SU-DHL-6 (cell line): ENCODE results near the gene ABR.

Experiments
- H2AFZ ChIP-seq: fragments of 200-600 bp; sonication (generic); 2 replicates; pipeline ENCODE4 v1.6.1; 2014; ENCODE audit warnings: low read depth, mild to moderate bottlenecking, moderate library complexity, mixed read lengths, antibody characterized with exemption, low read length; ENCODE audit not compliant: severe bottlenecking
- H3F3A ChIP-seq: fragments of 200-600 bp; shearing (Covaris generic); 2 replicates; pipeline ENCODE4 v1.6.0; 2016; ENCODE audit warnings: antibody characterized with exemption, mild to moderate bottlenecking; ENCODE audit not compliant: insufficient read depth
- H3K27ac ChIP-seq: fragments of 200-600 bp; sonication (generic); 2 replicates; pipeline ENCODE4 v1.5.1; 2016; ENCODE audit warnings: low read depth, mild to moderate bottlenecking, low read length, moderate library complexity, mixed read lengths
- H3K27me3 ChIP-seq: fragments of 200-600 bp; sonication (generic), shearing (Covaris generic); 2 replicates; pipeline ENCODE4 v1.6.0; 2014; ENCODE audit warnings: mild to moderate bottlenecking, low read length
- H3K36me3 ChIP-seq: fragments of 200-600 bp; sonication (generic); 2 replicates; pipeline ENCODE4 v1.6.1; 2014; ENCODE audit warnings: mild to moderate bottlenecking, low read length, mixed read lengths
- H3K4me2 ChIP-seq: fragments of 300-600, 200-600 bp; shearing (Covaris generic), sonication (generic); 2 replicates; pipeline ENCODE4 v1.6.0; 2014; ENCODE audit warnings: low read length, low read depth, mild to moderate bottlenecking; ENCODE audit not compliant: poor library complexity, severe bottlenecking
- H3K4me3 ChIP-seq: fragments of 200-600 bp; sonication (generic); 2 replicates; pipeline ENCODE4 v1.5.1; 2014; ENCODE audit warnings: antibody characterized with exemption, low read length, mild to moderate bottlenecking, mixed read lengths; ENCODE audit not compliant: insufficient read depth, poor library complexity, severe bottlenecking
- H3K79me2 ChIP-seq: fragments of 200-600 bp; sonication (generic); 2 replicates; pipeline ENCODE4 v1.6.1; 2014; ENCODE audit warnings: mild to moderate bottlenecking, low read length, moderate library complexity; ENCODE audit not compliant: insufficient read depth
- H3K9ac ChIP-seq: fragments of 200-600 bp; sonication (generic); 2 replicates; pipeline ENCODE4 v1.7.0; 2014; ENCODE audit warnings: mild to moderate bottlenecking, low read length
- H3K9me2 ChIP-seq: fragments of 200-600 bp; sonication (generic); replicated peaks from 2 replicates; pipeline ENCODE4 v1.6.1; 2014; ENCODE audit warnings: low read length; ENCODE audit not compliant: insufficient read depth
- H3K9me3 ChIP-seq: fragments of 200-600 bp; sonication (generic); 2 replicates; pipeline ENCODE4 v1.6.1; 2014; ENCODE audit warnings: low read length, mixed read lengths; ENCODE audit not compliant: insufficient read depth
- H4K20me1 ChIP-seq: fragments of 200-600 bp; sonication (generic); 2 replicates; pipeline ENCODE4 v1.6.1; 2014; ENCODE audit warnings: low read depth, mild to moderate bottlenecking, antibody characterized with exemption, low read length, moderate library complexity, mixed read lengths
- CTCF ChIP-seq: fragments of 200-600 bp; sonication (generic); IDR thresholded peaks from one replicate; pipeline ENCODE4 v1.5.1; 2017; ENCODE audit warnings: antibody characterized with exemption, mild to moderate bottlenecking, low read length, moderate library complexity; ENCODE audit not compliant: insufficient read depth, poor library complexity, severe bottlenecking
- EZH2phosphoT487 ChIP-seq: fragments of 200-600 bp; sonication (generic), shearing (Covaris generic); conservative IDR thresholded peaks from 2 replicates; pipeline ENCODE4 v1.6.1; 2018; ENCODE audit warnings: mild to moderate bottlenecking, antibody characterized with exemption, low read length, moderate library complexity, mixed read lengths

The ABR gene

GRCh38 chr17:1036171-1036844 is 143.5 kb downstream of the ABR start:
- Histone ChIP-seq H3K4me2 (no peak overlapping the region), H3K9ac (no peak overlapping the region), H3K9me3 (no peaks in the 10 kb centered on the region), H3K36me3 (no peaks in the 10 kb centered on the region), H3F3A (no peaks in the 10 kb centered on the region), H3K4me3 (no peak overlapping the region), H2AFZ (no peak overlapping the region), H3K79me2 (no peaks in the 10 kb centered on the region), H3K27me3 (no peaks in the 10 kb centered on the region), H3K9me2 (no peaks in the 10 kb centered on the region), H3K27ac (no peak overlapping the region), H4K20me1 (no peaks in the 10 kb centered on the region)
- TF ChIP-seq CTCF (no peak), EZH2phosphoT487 (no peak)

GRCh38 chr17:1035546-1036170 is 144.1 kb downstream of the ABR start:
- Histone ChIP-seq H3K4me2 (no peak overlapping the region), H3K27me3 (no peaks in the 10 kb centered on the region), H3K9me3 (no peaks in the 10 kb centered on the region), H3K36me3 (no peaks in the 10 kb centered on the region), H3K4me3 (no peak overlapping the region), H3K27ac (no peak overlapping the region), H3K79me2 (no peaks in the 10 kb centered on the region), H3F3A (no peaks in the 10 kb centered on the region), H3K9me2 (no peaks in the 10 kb centered on the region), H2AFZ (no peak overlapping the region), H3K9ac (no peak overlapping the region), H4K20me1 (no peaks in the 10 kb centered on the region)
- no peak for TF ChIP-seq EZH2phosphoT487
- no peak for TF ChIP-seq CTCF

- no peaks in the 10 kb centered on the region for H4K20me1 ChIP-seq
- H3K4me3 ChIP-seq, result no peak overlapping the region
- no peak for TF ChIP-seq EZH2phosphoT487
- TF ChIP-seq CTCF, result no peak
Measured at GRCh38 chr17:1034652-1035210, 145.1 kb downstream of the ABR start.

More at GRCh38 chr17:1034652-1035210, 145.1 kb downstream of the ABR start:
- H3K79me2 ChIP-seq, result no peaks in the 10 kb centered on the region
- no peaks in the 10 kb centered on the region for H3F3A ChIP-seq
- no peak overlapping the region for H3K4me2 ChIP-seq
- no peak overlapping the region for H3K27ac ChIP-seq
- no peak overlapping the region for H3K9ac ChIP-seq
- H2AFZ ChIP-seq, result no peak overlapping the region
- no peaks in the 10 kb centered on the region for H3K36me3 ChIP-seq
- H3K9me2 ChIP-seq, result no peaks in the 10 kb centered on the region
- no peaks in the 10 kb centered on the region for H3K27me3 ChIP-seq
- no peaks in the 10 kb centered on the region for H3K9me3 ChIP-seq
